Stimulated activated CD4-positive, alpha-beta T cell treated with anti-CD3 and anti-CD28 coated beads, Interleukin-12 subunit alpha, Interleukin-12 subunit beta, amount 100 ng/mL, for 24 hours (primary cell): ENCODE results near the gene CD180.

Experiments used
- DNase-seq, 2 experiments: peaks; one replicate each; pipeline ENCODE4 v3.0.0-alpha.2; 2020; ENCODE audit warnings: low read depth in 2 of 2

CD180 gene

DNA sequence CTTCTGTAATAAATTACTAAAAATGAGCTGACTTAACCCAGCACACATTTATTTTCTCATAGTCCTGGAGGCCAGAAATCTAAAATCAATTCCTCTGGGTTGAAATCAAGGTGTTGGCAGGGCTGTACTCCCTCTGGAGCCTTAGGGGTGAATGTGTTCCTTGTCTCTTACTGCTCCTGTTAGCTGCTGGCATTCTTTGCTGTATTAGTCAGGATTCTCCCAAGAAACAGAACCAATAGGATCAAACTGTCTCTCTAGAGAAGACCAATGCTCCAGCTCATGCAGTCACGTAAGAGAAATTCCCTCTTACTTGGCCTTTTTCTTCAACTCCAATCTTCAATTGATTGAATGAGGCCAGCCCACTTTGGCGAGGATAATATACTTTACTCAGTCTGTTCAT lies 15.3 kb upstream of the CD180 start:
- DNase-seq, result no peak

GRCh38 chr5:67209141-67209771 lies 12.7 kb upstream of the CD180 start:
- peak in 1 of 2 experiments; percentile 26 for DNase-seq

GRCh38 chr5:67208403-67208802 lies 11.8 kb upstream of the CD180 start:
- no peak for DNase-seq

GRCh38 chr5:67206929-67207328 lies 10.3 kb upstream of the CD180 start:
- peak; percentile 75 to 79 for DNase-seq

GRCh38 chr5:67206461-67206860 lies 9.9 kb upstream of the CD180 start:
- DNase-seq, result no peak

DNA sequence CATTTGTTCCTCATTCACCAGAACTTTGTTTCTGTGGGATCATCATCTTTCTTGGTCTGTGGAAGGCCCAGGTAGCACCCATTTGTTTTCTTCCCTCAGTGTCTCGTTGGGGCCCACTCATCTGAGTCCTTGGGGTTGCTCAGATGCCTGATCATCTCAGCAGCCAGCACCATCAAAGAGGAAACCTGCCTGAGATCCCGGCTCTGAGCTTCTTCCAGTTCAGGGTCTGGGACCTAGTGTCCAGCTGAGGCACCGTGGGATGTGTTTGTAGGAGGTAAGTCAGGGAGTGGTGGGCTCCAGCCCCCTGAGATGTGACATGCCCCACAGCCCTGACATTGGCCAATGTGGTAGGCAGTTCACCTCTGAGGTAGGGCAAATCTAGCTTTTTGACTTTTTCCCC lies 9.4 kb upstream of the CD180 start:
- DNase-seq, result no peak

DNA sequence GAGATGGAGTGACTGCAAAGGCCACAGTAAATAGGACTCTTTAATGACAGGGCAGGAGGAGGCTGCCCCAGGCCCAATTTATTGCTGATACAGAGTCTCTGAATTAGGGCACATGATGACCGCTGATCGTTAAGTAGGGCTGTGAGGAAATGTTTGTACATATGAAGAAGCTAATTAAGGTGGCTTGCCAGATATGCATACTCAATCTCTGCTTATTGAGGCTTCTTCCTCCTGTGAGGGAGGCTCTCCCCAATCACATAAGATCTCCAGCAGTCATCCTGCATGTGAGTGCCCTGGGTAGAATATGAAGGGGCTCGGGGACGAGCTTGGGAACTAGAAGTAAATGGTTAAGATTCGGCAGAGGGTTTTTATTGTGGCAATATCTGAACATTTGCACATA lies 8.2 kb upstream of the CD180 start:
- DNase-seq, result no peak

DNA sequence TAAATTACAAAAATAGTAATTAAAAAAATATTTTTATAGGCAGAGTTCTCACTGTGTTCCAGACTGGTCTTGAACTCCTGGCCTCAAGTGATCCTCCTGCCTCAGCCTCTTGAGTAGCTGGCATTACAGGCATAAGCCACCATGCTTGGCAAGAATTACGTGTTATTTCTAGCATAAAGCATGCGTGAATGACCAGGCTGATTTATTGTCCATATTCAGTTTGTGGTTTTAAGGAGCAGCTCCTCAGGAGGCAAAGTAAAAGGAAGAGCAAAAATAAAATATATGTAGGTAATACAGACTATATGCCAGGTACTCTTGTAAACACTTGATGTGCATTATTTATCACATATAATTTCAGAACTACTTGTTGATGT lies 7.1 kb upstream of the CD180 start:
- no peak for DNase-seq

DNA sequence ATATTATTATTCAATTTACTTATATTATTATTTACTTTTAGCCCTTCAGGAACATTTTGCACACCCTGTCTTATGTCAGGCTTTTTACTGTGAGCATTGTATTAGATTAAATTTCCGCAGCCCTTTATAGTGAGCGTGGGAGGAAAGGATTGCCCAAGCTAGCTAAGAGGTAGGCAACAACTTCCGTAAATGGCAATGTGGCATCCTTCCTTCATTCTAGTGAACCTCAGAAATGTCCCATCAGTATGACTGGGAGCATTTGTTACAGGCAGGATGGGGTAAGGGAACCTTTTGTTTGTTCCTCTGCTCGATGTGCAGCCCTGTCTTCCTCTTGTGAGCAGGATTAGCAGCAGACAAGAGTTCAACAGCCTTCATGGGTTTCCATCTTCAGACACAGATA lies 6.2 kb upstream of the CD180 start:
- DNase-seq, result no peak

GRCh38 chr5:67201897-67202549 lies 5.4 kb upstream of the CD180 start:
- DNase-seq, result no peak

- DNase-seq, result no peak
Measured at GRCh38 chr5:67200809-67201562, 4.4 kb upstream of the CD180 start.

DNA sequence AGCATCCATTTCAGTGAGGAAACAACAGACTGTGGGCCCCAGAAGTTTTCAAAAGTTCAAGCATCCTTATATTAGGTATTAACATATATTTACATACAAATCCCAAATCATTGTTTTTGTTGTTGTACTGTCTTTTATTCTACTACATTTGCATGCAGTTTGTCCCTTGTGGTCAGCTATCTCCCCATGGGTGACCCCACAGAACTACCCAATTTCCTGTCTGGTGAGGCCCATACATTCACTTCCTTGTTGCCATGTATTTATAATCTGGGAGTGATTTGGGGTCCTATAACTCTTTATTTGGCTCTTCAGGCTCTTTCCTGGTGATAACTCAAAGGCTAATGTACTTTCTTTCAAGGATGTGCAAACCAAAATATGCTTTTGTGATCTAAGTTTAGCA lies 3.3 kb upstream of the CD180 start:
- DNase-seq, result no peak

GRCh38 chr5:67198917-67199316 lies 2.3 kb upstream of the CD180 start:
- DNase-seq, result no peak

- no peak for DNase-seq
Measured at GRCh38 chr5:67197536-67197935, 937 bp upstream of the CD180 start.

GRCh38 chr5:67195406-67196275 lies 958 bp downstream of the CD180 start:
- no peak for DNase-seq

DNA sequence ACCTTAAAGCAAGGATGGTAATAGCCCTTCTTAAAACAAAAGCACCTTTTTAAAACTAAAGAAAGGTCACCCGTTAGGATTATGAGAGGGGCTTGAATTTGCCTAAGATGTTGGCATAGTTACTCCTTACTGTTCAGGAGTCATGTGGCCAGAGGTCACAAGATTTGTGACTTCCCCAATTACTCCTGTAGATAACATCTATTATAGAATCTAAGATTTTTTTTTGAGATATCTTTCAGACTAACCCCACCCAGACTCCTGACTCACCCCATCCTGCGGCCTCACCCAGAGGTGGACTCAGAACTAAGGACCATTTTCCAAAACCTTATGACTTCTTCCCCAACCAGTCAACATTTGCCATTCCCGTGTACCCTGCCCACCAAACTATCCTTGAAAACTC lies 2.4 kb downstream of the CD180 start:
- no peak for DNase-seq

GRCh38 chr5:67193439-67193807 lies 3.2 kb downstream of the CD180 start:
- no peak for DNase-seq

- DNase-seq, result no peak
Measured at GRCh38 chr5:67192719-67193438, 3.7 kb downstream of the CD180 start.

DNA sequence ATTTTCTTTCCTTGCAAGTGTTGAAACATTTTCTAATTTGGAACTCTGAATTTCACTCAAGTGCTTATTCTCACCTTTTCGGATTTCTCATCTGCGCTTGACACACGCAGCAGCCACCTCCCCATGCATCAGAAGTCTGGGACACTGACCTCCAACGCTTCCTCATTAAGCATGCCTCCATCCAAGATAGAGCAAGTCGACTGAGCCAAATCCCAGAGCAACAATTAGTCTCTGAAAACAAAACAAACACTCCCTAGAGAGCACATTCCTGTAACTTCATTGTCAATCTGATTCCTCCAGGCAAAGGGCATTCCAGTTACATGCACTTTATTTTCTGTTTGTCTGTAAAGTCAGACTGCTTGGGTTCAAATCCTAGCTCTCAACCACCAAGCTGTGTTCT lies 5.7 kb downstream of the CD180 start:
- no peak for DNase-seq

DNA sequence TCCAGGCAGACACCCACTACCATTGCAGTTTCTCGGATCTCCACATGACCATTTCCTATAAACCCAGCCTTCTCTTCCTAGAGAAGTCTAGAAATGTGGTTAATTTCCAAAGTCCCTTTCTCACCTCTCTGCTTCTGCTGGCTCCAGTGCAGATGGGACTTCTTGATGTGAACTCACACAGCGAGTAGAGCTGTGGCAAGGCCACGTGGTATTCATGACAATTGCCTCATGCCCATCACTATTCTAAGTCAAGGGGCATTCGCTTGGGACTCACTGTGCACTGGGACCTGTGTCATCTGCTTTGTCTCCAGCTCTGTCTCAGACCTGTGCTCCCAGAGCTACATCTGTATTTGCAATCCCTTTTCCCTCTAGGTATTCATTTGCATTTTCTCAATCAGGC lies 6.2 kb downstream of the CD180 start:
- no peak for DNase-seq

GRCh38 chr5:67189931-67190330 lies 6.7 kb downstream of the CD180 start:
- no peak for DNase-seq

- DNase-seq, result no peak
Measured at GRCh38 chr5:67189079-67189354, 7.6 kb downstream of the CD180 start.
